ENCODE measurements around the gene IYD.
A peak's percentile ranks its signal among the peaks of the same experiment; 100 is the strongest.
"Not testable (repeated sequence)": the region's sequence is repeated elsewhere in the genome, so short reads cannot be mapped to it uniquely, and the experiment has no call there.

Gene IYD

GRCh38 chr6:150435832-150436231 is 67.0 kb downstream of the IYD start:
- DNase-seq = peak; percentile 24

- no peak for DNase-seq
These were observed 70.6 kb downstream of the IYD start for GRCh38 chr6:150439373-150439772.

GRCh38 chr6:150443621-150444020 is 74.8 kb downstream of the IYD start:
- DNase-seq = no peak

GRCh38 chr6:150444308-150444707 is 75.5 kb downstream of the IYD start:
- no peak for DNase-seq

- no peak for DNase-seq
These were observed 76.7 kb downstream of the IYD start for GRCh38 chr6:150445486-150445885.

- no peak for DNase-seq
These were observed 79.4 kb downstream of the IYD start for GRCh38 chr6:150448221-150448620.

- DNase-seq = not testable (repeated sequence)
These were observed 80.2 kb downstream of the IYD start for GRCh38 chr6:150449055-150449454.

GRCh38 chr6:150450918-150451317 is 82.1 kb downstream of the IYD start:
- DNase-seq = no peak

- DNase-seq = no peak
These were observed 83.1 kb downstream of the IYD start for GRCh38 chr6:150451807-150452427.

- DNase-seq = no peak
These were observed 83.8 kb downstream of the IYD start for GRCh38 chr6:150452428-150453243.

GRCh38 chr6:150453357-150453756 is 84.5 kb downstream of the IYD start:
- no peak for DNase-seq
